GM18870 (cell line): ENCODE results near the gene RCL1.
"Not testable (repeated sequence)": the region's sequence is repeated elsewhere in the genome, so short reads cannot be mapped to it uniquely, and the experiment has no call there.

Experiments used
- ATAC-seq: cut with Tn5 transposase; IDR thresholded peaks from one replicate; pipeline ENCODE4 v1.9.1; 2021; ENCODE audit warnings: moderate library complexity; ENCODE audit not compliant: unreplicated experiment

The RCL1 gene

GRCh38 chr9:4873066-4873465 is 80.3 kb downstream of the RCL1 start:
- ATAC-seq = no peak

- ATAC-seq = no peak
These were observed 82.8 kb downstream of the RCL1 start for GRCh38 chr9:4875559-4875958.

DNA sequence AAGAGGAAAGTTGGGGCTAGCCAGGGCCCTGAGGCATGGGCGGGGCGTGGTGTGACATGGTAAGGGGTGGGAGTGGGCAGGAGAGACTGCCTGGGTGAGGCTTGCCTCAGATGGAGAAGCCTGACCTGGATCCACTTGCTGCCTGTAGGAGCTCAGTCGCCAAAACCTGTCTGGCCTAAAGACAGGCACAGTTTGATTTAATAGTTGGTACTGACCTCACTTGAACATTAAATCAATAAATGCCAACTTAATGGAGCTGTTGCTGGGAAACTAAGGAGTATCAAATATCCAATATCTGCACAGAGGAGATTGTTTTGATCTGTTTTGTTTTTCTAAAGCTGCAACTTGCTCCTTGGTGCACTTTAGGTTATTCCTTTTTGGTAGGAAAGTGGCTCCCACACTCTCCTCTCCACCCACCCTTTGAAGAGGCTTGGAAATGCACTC is 86.4 kb downstream of the RCL1 start:
- no peak for ATAC-seq

GRCh38 chr9:4883326-4883873 is 90.7 kb downstream of the RCL1 start:
- no peak for ATAC-seq

DNA sequence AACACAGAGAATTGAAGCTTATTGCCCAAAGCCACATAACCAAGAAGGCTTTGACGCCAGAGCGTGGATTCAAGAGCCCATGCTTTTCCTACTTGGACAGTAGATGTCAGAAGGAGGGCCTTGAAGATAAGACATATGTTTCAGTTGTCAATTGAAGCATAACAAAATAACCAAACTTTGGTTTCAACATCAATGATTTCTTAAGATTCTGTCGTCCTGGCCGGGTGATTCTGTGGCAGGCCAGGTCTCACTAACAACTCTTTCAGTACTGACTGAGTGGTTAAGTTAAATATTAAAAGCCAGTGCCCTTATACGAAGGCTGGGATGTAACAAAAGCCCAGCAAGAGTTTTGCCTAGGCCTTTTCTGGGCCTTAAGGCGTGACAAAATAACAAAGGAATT is 94.0 kb downstream of the RCL1 start:
- ATAC-seq = peak; percentile 99

DNA sequence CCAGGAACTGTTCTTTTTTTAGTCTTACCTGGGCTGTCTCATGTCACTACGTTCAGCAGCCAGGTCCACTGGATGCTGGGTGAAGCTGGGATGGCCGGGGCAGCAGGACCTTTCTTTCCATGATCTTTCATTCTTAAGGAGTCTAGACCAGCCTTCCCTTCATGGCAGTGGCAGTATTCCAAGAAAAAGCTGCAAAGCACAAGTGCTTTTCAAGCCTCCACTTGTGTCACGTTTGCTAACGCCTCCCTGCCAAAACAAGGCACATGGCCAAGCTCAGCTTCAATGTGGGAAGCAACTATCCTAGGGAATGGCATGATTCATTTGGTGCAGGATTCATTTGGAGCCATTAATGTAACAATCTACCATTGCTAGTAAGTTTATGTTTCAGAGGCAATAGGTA is 94.8 kb downstream of the RCL1 start:
- ATAC-seq = no peak

- no peak for ATAC-seq
These were observed 97.5 kb downstream of the RCL1 start for GRCh38 chr9:4890242-4890641.

DNA sequence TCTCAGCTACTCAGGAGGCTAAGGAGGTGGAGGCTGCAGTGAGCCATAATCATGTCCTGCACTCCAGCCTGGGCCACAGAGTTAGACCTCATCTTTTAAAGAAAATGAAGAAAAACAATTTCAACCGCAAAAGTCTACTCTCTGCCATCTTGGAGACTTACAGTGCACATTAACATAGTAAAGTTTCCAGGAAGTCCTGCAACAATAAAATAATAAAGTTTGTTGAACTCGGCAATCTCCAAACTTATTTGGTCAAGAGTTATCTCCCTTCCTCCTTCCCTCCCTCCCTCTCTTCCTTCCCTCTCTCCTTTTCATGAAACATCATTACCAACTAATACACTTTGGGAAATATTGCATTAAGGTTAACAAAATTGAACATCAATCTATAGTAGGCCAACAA is 98.2 kb downstream of the RCL1 start:
- no peak for ATAC-seq

GRCh38 chr9:4891674-4892073 is 98.9 kb downstream of the RCL1 start:
- ATAC-seq = no peak

DNA sequence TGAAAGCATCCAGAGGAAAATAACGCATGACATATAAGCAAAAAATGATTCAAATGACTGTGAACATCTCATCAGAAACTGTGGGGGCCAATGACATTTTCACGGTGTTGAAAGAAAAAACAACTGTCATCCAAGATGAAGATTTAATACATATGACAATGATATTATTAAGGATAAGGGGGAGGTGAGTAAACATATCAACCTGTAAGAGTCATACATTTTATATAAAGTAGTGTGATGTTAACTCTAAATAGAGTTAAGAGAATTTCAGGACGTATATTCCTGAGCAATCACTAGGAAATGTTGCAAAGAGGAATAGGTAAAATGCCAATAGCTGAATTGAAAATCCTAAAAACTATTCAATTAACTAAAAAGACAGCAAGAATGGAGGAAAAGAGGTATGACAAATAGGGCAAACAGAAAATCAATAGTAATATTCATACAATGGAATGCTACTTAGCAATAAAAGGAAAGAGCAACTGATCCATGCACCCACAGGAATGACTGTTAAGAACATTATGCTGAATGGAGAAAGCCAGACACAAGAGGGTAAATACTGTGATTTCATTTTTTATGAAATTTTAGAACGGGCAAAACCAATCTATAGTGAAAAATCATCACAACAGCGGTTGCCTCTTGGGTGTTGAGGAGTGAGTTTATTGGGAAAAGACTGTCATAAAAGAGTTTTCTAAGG is 99.9 kb downstream of the RCL1 start:
- no peak for ATAC-seq

DNA sequence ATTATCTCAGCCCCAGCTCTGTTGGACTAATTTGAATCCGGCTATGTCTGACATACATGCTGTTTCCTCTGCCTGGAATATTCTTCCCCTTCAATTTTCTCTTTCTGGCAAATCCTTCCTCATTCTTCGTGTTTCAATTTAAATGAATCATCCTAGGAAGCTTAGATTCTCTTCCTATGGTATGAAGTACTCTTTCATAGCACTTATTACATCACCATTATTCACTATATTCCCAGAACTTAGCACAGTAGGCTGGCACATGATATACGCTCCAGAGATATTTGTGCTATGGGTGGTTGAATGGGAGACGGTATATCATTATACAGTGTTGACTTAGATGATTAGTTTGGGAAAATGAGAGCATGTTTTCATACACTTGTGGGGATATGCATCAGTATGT is 101.3 kb downstream of the RCL1 start:
- no peak for ATAC-seq

DNA sequence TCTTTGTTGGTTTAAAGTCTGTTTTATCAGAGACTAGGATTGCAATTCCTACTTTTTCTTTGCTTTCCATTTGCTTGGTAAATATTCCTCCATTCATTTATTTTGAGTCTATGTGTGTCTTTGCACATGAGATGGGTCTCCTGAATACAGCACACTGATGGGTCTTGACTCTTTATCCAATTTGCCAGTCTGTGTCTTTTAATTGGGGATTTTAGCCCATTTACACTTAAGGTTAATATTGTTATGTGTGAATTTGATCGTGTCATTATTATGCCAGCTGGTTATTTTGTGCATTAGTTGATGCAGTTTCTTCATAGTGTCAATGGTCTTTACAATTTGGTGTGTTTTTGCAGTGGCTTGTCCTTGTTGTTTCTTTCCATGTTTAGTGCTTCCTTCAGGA is 107.1 kb downstream of the RCL1 start:
- not testable (repeated sequence) for ATAC-seq

- ATAC-seq = not testable (repeated sequence)
These were observed 108.8 kb downstream of the RCL1 start for GRCh38 chr9:4901401-4902134.

DNA sequence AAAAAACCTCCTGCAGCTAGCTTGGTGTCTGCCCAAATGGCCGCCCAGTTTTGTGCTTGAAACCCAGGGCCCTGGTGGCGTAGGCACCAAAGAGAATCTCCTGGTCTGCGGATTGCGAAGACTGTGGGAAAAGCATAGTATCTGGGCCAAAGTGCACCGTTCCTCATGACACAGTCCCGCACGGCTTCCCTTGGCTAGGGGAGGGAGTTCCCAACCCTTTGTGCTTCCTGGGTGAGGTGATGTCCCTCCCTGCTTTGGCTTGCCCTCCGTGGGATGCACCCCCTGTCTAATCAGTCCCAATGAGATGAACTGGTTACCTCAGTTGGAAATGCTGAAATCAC is 109.4 kb downstream of the RCL1 start:
- no peak for ATAC-seq

- ATAC-seq = no peak
These were observed 111.8 kb downstream of the RCL1 start for GRCh38 chr9:4904322-4905134.

GRCh38 chr9:4905135-4905490 is 112.4 kb downstream of the RCL1 start:
- ATAC-seq = no peak
